Measurements from ENCODE around the gene FAM120A.

FAM120A gene

GRCh38 chr9:93416530-93417235 lies 34.8 kb upstream of the FAM120A start:
- Histone ChIP-seq H3K9me3 (ENCODE audit: severe bottlenecking) (peaks cover 19% of the 10 kb centered on the region), H3K27me3 (ENCODE audit: insufficient read depth, low read depth, severe bottlenecking) (no peaks in the 10 kb centered on the region), H3K36me3 (no peaks in the 10 kb centered on the region), H3K4me3 (ENCODE audit: low read depth, low read length) (no peak overlapping the region), H3K27ac (no peak overlapping the region)
- DNase-seq, result no peak
- TF ChIP-seq CTCF (IDR thresholded peaks at IDR 0.05; ENCODE audit: low read depth, low read length), result no peak

- no peak for DNase-seq
- H3K4me3 ChIP-seq (ENCODE audit: low read depth, low read length), result no peak overlapping the region
- H3K27ac ChIP-seq, result no peak overlapping the region
- no peak for TF ChIP-seq CTCF (IDR thresholded peaks at IDR 0.05; ENCODE audit: low read depth, low read length)
- peaks cover 19% of the 10 kb centered on the region for H3K9me3 ChIP-seq (ENCODE audit: severe bottlenecking)
- H3K36me3 ChIP-seq, result no peaks in the 10 kb centered on the region
- H3K27me3 ChIP-seq (ENCODE audit: insufficient read depth, low read depth, severe bottlenecking), result no peaks in the 10 kb centered on the region
These were observed 33.9 kb upstream of the FAM120A start for GRCh38 chr9:93417538-93417937.

- Histone ChIP-seq H3K36me3 (no peaks in the 10 kb centered on the region), H3K27ac (no peak overlapping the region), H3K27me3 (ENCODE audit: insufficient read depth, low read depth, severe bottlenecking) (no peaks in the 10 kb centered on the region), H3K9me3 (ENCODE audit: severe bottlenecking) (peaks cover 19% of the 10 kb centered on the region), H3K4me3 (ENCODE audit: low read depth, low read length) (no peak overlapping the region)
- no peak for TF ChIP-seq CTCF (IDR thresholded peaks at IDR 0.05; ENCODE audit: low read depth, low read length)
- no peak for DNase-seq
These were observed 32.5 kb upstream of the FAM120A start for GRCh38 chr9:93419023-93419422.

- Histone ChIP-seq H3K27ac (no peak overlapping the region), H3K36me3 (no peaks in the 10 kb centered on the region), H3K9me3 (ENCODE audit: severe bottlenecking) (peaks cover 13% of the 10 kb centered on the region), H3K4me3 (ENCODE audit: low read depth, low read length) (no peak overlapping the region), H3K27me3 (ENCODE audit: insufficient read depth, low read depth, severe bottlenecking) (no peaks in the 10 kb centered on the region)
- DNase-seq, result no peak
- no peak for TF ChIP-seq CTCF (IDR thresholded peaks at IDR 0.05; ENCODE audit: low read depth, low read length)
These were observed 28.4 kb upstream of the FAM120A start for GRCh38 chr9:93422977-93423616.

- H3K36me3 ChIP-seq, result no peaks in the 10 kb centered on the region
- no peak overlapping the region for H3K27ac ChIP-seq
- no peaks in the 10 kb centered on the region for H3K9me3 ChIP-seq (ENCODE audit: severe bottlenecking)
- H3K4me3 ChIP-seq (ENCODE audit: low read depth, low read length), result no peak overlapping the region
- TF ChIP-seq CTCF (IDR thresholded peaks at IDR 0.05; ENCODE audit: low read depth, low read length), result peak; percentile 73
- no peaks in the 10 kb centered on the region for H3K27me3 ChIP-seq (ENCODE audit: insufficient read depth, low read depth, severe bottlenecking)
- peak; percentile 39 for DNase-seq
These were observed 23.7 kb upstream of the FAM120A start for GRCh38 chr9:93427655-93428379.
